Uterus (tissue), 2 donors: ENCODE results near the gene ABCG5.

ENCODE experiments used
- POLR2A ChIP-seq, 2 donors: fragments of 450-650 bp; IDR thresholded peaks; one replicate each; pipeline ENCODE4 v1.6.1; 2016; ENCODE audit warnings: antibody characterized with exemption in 2 of 2, mild to moderate bottlenecking in 1 of 2, moderate library complexity in 1 of 2
- TF ChIP-seq, protein P1 (sequence below), 4 experiments: fragments of 200-600 bp in 2 of 4; fragments of 450-650 bp in 2 of 4; sonication (generic) in 2 of 4; IDR thresholded peaks; one replicate each; pipeline ENCODE4 v1.5.1; 2016 to 2019; ENCODE audit warnings: antibody characterized with exemption in 4 of 4, mild to moderate bottlenecking in 2 of 4, moderate library complexity in 1 of 4

- TF ChIP-seq, protein P1, sequence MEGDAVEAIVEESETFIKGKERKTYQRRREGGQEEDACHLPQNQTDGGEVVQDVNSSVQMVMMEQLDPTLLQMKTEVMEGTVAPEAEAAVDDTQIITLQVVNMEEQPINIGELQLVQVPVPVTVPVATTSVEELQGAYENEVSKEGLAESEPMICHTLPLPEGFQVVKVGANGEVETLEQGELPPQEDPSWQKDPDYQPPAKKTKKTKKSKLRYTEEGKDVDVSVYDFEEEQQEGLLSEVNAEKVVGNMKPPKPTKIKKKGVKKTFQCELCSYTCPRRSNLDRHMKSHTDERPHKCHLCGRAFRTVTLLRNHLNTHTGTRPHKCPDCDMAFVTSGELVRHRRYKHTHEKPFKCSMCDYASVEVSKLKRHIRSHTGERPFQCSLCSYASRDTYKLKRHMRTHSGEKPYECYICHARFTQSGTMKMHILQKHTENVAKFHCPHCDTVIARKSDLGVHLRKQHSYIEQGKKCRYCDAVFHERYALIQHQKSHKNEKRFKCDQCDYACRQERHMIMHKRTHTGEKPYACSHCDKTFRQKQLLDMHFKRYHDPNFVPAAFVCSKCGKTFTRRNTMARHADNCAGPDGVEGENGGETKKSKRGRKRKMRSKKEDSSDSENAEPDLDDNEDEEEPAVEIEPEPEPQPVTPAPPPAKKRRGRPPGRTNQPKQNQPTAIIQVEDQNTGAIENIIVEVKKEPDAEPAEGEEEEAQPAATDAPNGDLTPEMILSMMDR (IDR thresholded peaks at IDR 0.05): no peak
- no peak for TF ChIP-seq POLR2A (IDR thresholded peaks at IDR 0.05)
Measured at GRCh38 chr2:43851011-43851980, 12.7 kb upstream of the ABCG5 start.
